Adrenal gland (tissue), 12 donors: ENCODE results near the gene STARD9. TPM values are rescaled to one million over a fixed set of nuclear protein-coding genes. Genes with fewer than 3 reads are reported as not detected.

Experiments
- DNase-seq, 7 donors: peaks; one replicate each; pipeline ENCODE4 v3.0.0-alpha.2; 2019 to 2020
- H3K27ac ChIP-seq, 5 donors: fragments of 200-600 bp; sonication (generic) in 4 of 5; 1 replicate in 3 of 5; 2 replicates in 2 of 5; pipeline versions ENCODE4 v1.5.1 to v1.8.0; 2016 to 2020; ENCODE audit warnings: mild to moderate bottlenecking in 1 of 5
- H3K27me3 ChIP-seq: fragments of 200-600 bp; 2 replicates; pipeline ENCODE4 v1.8.0; 2021
- H3K36me3 ChIP-seq, 2 donors: fragments of 200-600 bp; replicated peaks in 1 of 2; 1 replicate in 1 of 2; 2 replicates in 1 of 2; pipeline versions ENCODE4 v1.5.1 to v1.8.0; 2018 to 2022
- H3K4me1 ChIP-seq, 2 donors: fragments of 200-600 bp; replicated peaks in 1 of 2; 1 replicate in 1 of 2; 2 replicates in 1 of 2; pipeline versions ENCODE4 v1.5.1 to v1.8.0; 2018 to 2021
- H3K4me3 ChIP-seq, 4 donors: fragments of 200-600 bp; sonication (generic) in 3 of 4; one replicate each; pipeline ENCODE4 v1.5.1; 2016 to 2018
- H3K9me3 ChIP-seq, 3 donors: fragments of 200-600 bp; sonication (generic) in 1 of 3; replicated peaks in 1 of 3; 1 replicate in 2 of 3; 2 replicates in 1 of 3; pipeline versions ENCODE4 v1.5.1 to v1.8.0; 2016 to 2021
- POLR2A ChIP-seq, 2 donors: fragments of 450-650 bp; IDR thresholded peaks; one replicate each; pipeline ENCODE4 v1.6.1; 2017; ENCODE audit warnings: antibody characterized with exemption in 2 of 2, mild to moderate bottlenecking in 2 of 2, moderate library complexity in 1 of 2
- WGBS, 4 donors: extraction: QIAGEN DNeasy Blood & Tissue Kit in 2 of 4; methylation state at CpG; one replicate each; pipeline versions ENCODE4 v1.1.5 to v1.1.7; 2013 to 2017; 5-methylcytosine and 5-hydroxymethylcytosine counted together
- intact Hi-C, 2 donors: fragments of 100-400 bp; cut with DNase I; formaldehyde crosslinking; loops; one replicate each; pipeline versions ENCODE4 v1.14.1 to v1.15.0; 2022 to 2023
- polyA plus RNA-seq, 3 donors: library from polyadenylated mRNA; stranded (reverse); fragments of 200-250 nt in 2 of 3; fragments of 350-450 nt in 1 of 3; fragmentation: Illumina TruSeq in 1 of 3; extraction: RNeasy Lipid Tissue Mini Kit (QIAGEN cat#74804) in 1 of 3; gene quantifications; one replicate each; pipeline ENCODE4 v1.2.3, GENCODE V29; 2013 to 2014
- total RNA-seq, 9 donors: library from RNA; depleted of rRNA in 4 of 9; stranded (reverse); fragments of >200 nt in 4 of 9; fragments of 120-200 nt in 1 of 9; fragmentation: NEBNext Ultra II Directional in 1 of 9; extraction: Animal tissue kit (Norgen Biotek cat#: 25700) in 1 of 9; gene quantifications; one replicate each; pipeline versions ENCODE4 v1.1.0 to v1.2.4, GENCODE V29; 2013 to 2023
- TF ChIP-seq, protein P1 (sequence below), 6 experiments: fragments of 450-650 bp in 4 of 6; fragments of 200-600 bp in 2 of 6; sonication (generic) in 1 of 6; IDR thresholded peaks; 1 replicate in 5 of 6; 2 replicates in 1 of 6; pipeline versions ENCODE4 v1.5.1 to v1.8.0; 2016 to 2021; ENCODE audit warnings: antibody characterized with exemption in 6 of 6, mild to moderate bottlenecking in 2 of 6, moderate library complexity in 1 of 6
- donor health status: healthy with polysubstance abuse.
- donor health status: Bipolar disorder and iron deficiency.
- donor health status: DM: yes; HTN: yes; CAD: no.
- donor health status: DM: no; HTN: no; CAD: no.
- donor health status: DM: no; HTN: no; CAD: no.
- donor health status: DM: yes; HTN: yes; CAD: no.

Gene STARD9
- total and polyA plus RNA-seq, 12 donors: 0.71 to 8.7 (median 3.5) TPM

DNA sequence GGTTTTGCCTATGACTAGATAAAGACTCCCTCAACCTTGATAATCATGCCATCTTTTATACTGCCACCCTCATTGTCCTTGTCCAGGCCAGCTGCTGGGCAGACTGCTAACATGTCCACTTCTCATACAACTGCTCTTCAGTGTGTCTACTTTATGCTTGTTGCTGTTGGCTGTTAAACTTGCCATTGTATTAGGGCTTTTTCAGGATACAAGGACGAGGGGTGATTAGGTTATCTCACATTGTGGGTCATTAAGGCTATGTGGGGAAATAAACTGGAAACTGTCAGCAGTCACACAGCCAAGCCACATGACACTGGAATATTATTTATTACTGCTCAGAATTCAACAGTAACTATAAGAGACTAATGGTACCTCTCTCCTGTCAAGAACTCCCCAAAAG, 36.1 kb downstream of the STARD9 start:
- H3K4me3 ChIP-seq: no peak overlapping the region
- TF ChIP-seq, protein P1, sequence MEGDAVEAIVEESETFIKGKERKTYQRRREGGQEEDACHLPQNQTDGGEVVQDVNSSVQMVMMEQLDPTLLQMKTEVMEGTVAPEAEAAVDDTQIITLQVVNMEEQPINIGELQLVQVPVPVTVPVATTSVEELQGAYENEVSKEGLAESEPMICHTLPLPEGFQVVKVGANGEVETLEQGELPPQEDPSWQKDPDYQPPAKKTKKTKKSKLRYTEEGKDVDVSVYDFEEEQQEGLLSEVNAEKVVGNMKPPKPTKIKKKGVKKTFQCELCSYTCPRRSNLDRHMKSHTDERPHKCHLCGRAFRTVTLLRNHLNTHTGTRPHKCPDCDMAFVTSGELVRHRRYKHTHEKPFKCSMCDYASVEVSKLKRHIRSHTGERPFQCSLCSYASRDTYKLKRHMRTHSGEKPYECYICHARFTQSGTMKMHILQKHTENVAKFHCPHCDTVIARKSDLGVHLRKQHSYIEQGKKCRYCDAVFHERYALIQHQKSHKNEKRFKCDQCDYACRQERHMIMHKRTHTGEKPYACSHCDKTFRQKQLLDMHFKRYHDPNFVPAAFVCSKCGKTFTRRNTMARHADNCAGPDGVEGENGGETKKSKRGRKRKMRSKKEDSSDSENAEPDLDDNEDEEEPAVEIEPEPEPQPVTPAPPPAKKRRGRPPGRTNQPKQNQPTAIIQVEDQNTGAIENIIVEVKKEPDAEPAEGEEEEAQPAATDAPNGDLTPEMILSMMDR (IDR thresholded peaks at IDR 0.05): no peak
- no peak for TF ChIP-seq POLR2A (IDR thresholded peaks at IDR 0.05)
- peaks cover 0 to 17% of the 10 kb centered on the region in 2 donors for H3K4me1 ChIP-seq
- no peak for DNase-seq
- 13 to 46% (median 43%) methylated on average over 1 of the region's 1 CpG for WGBS, 4 donors
- intact Hi-C loops: no loop called here
- H3K27ac ChIP-seq: no peak overlapping the region
- H3K9me3 ChIP-seq: no peaks in the 10 kb centered on the region
- no peaks in the 10 kb centered on the region for H3K27me3 ChIP-seq
- no peaks in the 10 kb centered on the region for H3K36me3 ChIP-seq

DNA sequence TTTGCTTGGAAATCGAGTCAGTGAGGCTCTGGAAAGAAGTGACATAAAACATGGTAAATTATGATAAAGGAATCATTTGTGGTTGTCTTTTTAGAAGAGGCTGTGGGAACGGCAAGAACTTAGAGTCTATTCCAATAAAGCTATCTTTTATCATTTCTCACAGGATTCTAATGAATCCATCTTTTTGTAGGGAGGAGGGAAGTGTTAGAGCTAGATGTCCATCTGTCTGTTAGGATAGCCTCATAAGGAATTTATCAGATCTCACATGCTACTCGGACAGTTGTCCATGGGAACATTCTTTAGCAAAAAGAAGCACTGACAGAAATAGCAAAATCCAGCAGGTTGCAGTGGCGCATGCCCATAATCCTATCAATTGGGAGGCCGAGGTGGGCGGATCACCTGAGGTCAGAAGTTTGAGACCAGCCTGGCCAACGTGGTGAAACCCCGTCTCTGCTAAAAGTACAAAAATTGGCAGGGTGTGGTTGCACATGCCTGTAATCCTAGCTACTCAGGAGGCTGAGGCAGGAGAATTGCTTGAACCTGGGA, 37.0 kb downstream of the STARD9 start:
- Histone ChIP-seq H3K4me1 (peaks cover 0 to 17% of the 10 kb centered on the region in 2 donors), H3K27ac (no peak overlapping the region), H3K36me3 (no peaks in the 10 kb centered on the region), H3K9me3 (no peaks in the 10 kb centered on the region), H3K27me3 (no peaks in the 10 kb centered on the region), H3K4me3 (no peak overlapping the region)
- no peak for TF ChIP-seq POLR2A (IDR thresholded peaks at IDR 0.05)
- TF ChIP-seq, protein P1 (IDR thresholded peaks at IDR 0.05): no peak
- DNase-seq: no peak
- WGBS, 4 donors: 88 to 94% (median 92%) methylated on average over 8 of the region's 8 CpGs
- intact Hi-C loops: no loop called here

DNA sequence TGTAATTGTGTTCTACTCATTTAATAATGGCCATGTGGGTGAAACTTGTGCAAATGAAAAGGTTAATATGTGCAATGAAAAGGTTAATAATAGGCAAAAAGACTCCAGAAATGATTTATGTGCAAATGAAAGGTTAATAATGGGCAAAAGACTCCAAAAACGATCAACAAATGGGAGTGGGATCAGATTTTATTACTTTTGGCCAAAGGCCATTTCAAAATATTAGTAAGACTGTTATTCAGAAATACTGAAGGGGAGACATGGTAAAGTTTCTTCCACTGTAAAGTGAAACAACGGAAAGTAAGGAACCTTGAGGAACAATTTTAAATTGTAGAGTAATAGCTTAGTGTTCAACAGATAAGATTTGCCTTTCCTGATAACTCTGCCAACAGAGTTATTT, 40.7 kb downstream of the STARD9 start:
- DNase-seq: no peak
- H3K27me3 ChIP-seq: no peaks in the 10 kb centered on the region
- peaks cover 0 to 5% of the 10 kb centered on the region in 2 donors for H3K4me1 ChIP-seq
- no peak overlapping the region for H3K27ac ChIP-seq
- intact Hi-C loops: no loop called here
- no peaks in the 10 kb centered on the region for H3K9me3 ChIP-seq
- H3K4me3 ChIP-seq: no peak overlapping the region
- no peaks in the 10 kb centered on the region for H3K36me3 ChIP-seq
- 11 to 20% (median 13%) methylated on average over 2 of the region's 2 CpGs for WGBS, 4 donors
- no peak for TF ChIP-seq POLR2A (IDR thresholded peaks at IDR 0.05)
- TF ChIP-seq, protein P1 (IDR thresholded peaks at IDR 0.05): no peak

DNA sequence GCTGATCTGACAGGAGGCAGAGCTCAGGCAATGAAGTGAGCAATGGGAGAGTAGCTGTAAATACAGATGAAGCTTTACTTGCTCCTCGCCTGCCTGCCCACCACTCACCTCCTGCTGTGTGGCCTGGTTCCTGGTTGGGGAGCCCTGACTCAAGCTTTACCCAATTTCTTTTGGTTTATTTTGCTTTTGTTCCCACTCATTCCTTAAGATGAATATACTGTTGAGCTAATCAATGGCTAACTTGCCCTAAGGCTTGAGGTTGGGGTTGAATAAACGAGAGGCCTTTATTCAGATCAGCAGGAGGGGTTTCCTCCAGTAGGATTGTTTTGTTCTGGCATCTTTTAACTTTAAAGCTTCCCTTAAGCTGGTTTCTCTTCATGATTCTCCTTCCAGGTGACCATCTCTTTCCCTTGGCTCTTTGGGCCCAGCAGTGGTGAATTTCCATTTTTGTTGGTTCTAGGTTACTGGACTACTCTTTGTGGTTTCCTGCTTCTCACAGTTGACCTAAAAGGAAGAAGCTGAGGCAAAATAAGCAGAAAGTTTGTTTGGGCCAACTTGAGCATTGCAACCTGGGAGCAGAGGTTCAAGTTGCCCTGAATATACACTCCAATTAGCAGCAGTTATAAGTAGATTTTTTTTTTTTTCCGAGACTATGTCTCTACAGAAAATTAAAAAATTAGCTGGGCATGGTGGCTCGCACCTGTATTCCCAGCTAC, 44.4 kb downstream of the STARD9 start:
- Histone ChIP-seq H3K36me3 (no peaks in the 10 kb centered on the region), H3K27ac (no peak overlapping the region), H3K9me3 (no peaks in the 10 kb centered on the region), H3K4me3 (no peak overlapping the region), H3K4me1 (peaks cover 0 to 5% of the 10 kb centered on the region in 2 donors), H3K27me3 (no peaks in the 10 kb centered on the region)
- intact Hi-C loops: no loop called here
- WGBS, 4 donors: 82 to 96% (median 93%) methylated on average over 4 of the region's 4 CpGs
- TF ChIP-seq, protein P1 (IDR thresholded peaks at IDR 0.05): no peak
- no peak for TF ChIP-seq POLR2A (IDR thresholded peaks at IDR 0.05)
- DNase-seq: no peak
